WTC11 (cell line): ENCODE measurements around the gene MED12L.

ENCODE experiments used
- CTCF ChIP-seq: fragments of 200-600 bp; IDR thresholded peaks from 2 replicates; pipeline ENCODE4 v1.8.0; 2022; ENCODE audit warnings: antibody characterized with exemption
- JUN ChIP-seq: sonication (generic); formaldehyde crosslinking; IDR thresholded peaks from 2 replicates; pipeline ENCODE4 v1.8.0; 2023; ENCODE audit warnings: mild to moderate bottlenecking, missing genetic modification reagents
- MXD4 ChIP-seq: fragments of 250-450 bp; sonication (Bioruptor Pico); IDR thresholded peaks from 2 replicates; pipeline ENCODE4 v1.8.0; 2021; ENCODE audit warnings: mild to moderate bottlenecking, moderate library complexity, borderline replicate concordance
- PRDM15 ChIP-seq: sonication (generic); formaldehyde crosslinking; IDR thresholded peaks from 2 replicates; pipeline ENCODE4 v1.8.0; 2022; ENCODE audit warnings: missing genetic modification reagents
- RELA ChIP-seq: sonication (generic); formaldehyde crosslinking; IDR thresholded peaks from 2 replicates; pipeline ENCODE4 v1.8.1; 2022; ENCODE audit warnings: missing genetic modification reagents, mild to moderate bottlenecking, borderline replicate concordance
- RORB ChIP-seq: fragments of 250-450 bp; sonication (Bioruptor Pico); IDR thresholded peaks from 2 replicates; pipeline ENCODE4 v1.9.0; 2021; ENCODE audit warnings: mild to moderate bottlenecking
- TEAD1 ChIP-seq: sonication (generic); formaldehyde crosslinking; IDR thresholded peaks from 2 replicates; pipeline ENCODE4 v1.8.0; 2022; ENCODE audit warnings: mild to moderate bottlenecking, missing genetic modification reagents
- ZNF512 ChIP-seq: sonication (generic); formaldehyde crosslinking; IDR thresholded peaks from 2 replicates; pipeline ENCODE4 v1.8.1; 2022; ENCODE audit warnings: missing genetic modification reagents, borderline replicate concordance
- TF ChIP-seq, protein P1 (sequence below): sonication (generic); formaldehyde crosslinking; IDR thresholded peaks from 2 replicates; pipeline ENCODE4 v1.8.1; 2023; ENCODE audit warnings: mild to moderate bottlenecking, missing genetic modification reagents, moderate library complexity
- TF ChIP-seq, protein P2 (sequence below): sonication (generic); formaldehyde crosslinking; IDR thresholded peaks from 2 replicates; pipeline ENCODE4 v1.8.0; 2022; ENCODE audit warnings: mild to moderate bottlenecking, missing genetic modification reagents

DNA sequence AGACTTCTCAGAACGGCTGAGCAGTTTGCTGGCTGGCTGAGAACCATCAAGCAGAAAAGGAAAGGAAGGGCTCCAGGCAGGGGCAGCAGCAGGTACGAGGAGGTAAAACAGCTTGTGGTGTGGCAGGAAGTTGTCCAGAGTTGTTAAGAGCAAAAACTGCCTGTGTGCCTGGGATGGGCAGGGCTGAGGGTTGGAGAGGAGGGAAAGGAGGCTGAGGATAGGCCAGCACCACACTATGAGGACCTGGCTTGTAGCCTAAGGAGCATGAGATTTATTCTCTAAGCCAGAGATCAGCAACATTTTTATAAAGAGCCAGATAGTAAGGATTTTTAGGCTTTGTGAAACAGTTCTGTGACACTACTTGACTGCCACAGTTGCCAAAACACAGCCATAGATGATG lies 367.4 kb downstream of the MED12L start:
- TF ChIP-seq CTCF (no peak), PRDM15 (CRISPR knock-in tag) (no peak), ZNF512 (CRISPR knock-in tag) (no peak), MXD4 (CRISPR knock-in tag) (no peak), JUN (CRISPR knock-in tag) (no peak), RORB (CRISPR knock-in tag) (no peak), RELA (CRISPR knock-in tag) (no peak), TEAD1 (CRISPR knock-in tag) (no peak)
- TF ChIP-seq, protein P1, sequence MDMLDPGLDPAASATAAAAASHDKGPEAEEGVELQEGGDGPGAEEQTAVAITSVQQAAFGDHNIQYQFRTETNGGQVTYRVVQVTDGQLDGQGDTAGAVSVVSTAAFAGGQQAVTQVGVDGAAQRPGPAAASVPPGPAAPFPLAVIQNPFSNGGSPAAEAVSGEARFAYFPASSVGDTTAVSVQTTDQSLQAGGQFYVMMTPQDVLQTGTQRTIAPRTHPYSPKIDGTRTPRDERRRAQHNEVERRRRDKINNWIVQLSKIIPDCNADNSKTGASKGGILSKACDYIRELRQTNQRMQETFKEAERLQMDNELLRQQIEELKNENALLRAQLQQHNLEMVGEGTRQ (CRISPR knock-in tag) = no peak
- TF ChIP-seq, protein P2, sequence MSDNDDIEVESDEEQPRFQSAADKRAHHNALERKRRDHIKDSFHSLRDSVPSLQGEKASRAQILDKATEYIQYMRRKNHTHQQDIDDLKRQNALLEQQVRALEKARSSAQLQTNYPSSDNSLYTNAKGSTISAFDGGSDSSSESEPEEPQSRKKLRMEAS = no peak
